Neural cell (in vitro differentiated cells): ENCODE measurements around the gene BRD9. TPM values are rescaled to one million over a fixed set of nuclear protein-coding genes. Genes with fewer than 3 reads are reported as not detected.

Experiments used
- H2AFZ ChIP-seq: fragments of 200-600, 300-800 bp; sonication (generic), shearing (Covaris generic); 2 replicates; pipeline ENCODE4 v1.6.0; 2014; ENCODE audit warnings: low read depth, mild to moderate bottlenecking, antibody characterized with exemption, low read length, moderate library complexity
- H3F3A ChIP-seq: fragments of 200-600 bp; shearing (Covaris generic); 2 replicates; pipeline ENCODE4 v1.6.1; 2016; ENCODE audit warnings: mild to moderate bottlenecking, moderate library complexity, mixed read lengths, antibody characterized with exemption, low read length; ENCODE audit not compliant: insufficient read depth, poor library complexity, severe bottlenecking
- H3K27ac ChIP-seq: fragments of 200-600, 300-800 bp; sonication (generic), shearing (Covaris generic); 2 replicates; pipeline ENCODE4 v1.5.1; 2014; ENCODE audit warnings: mild to moderate bottlenecking, low read length, moderate library complexity
- H3K27me3 ChIP-seq: fragments of 300-800, 200-600 bp; sonication (generic), shearing (Covaris generic); 2 replicates; pipeline ENCODE4 v1.6.0; 2014; ENCODE audit warnings: mild to moderate bottlenecking, low read depth, low read length, moderate library complexity; ENCODE audit not compliant: insufficient read depth
- H3K36me3 ChIP-seq: fragments of 300-800, 200-600 bp; sonication (generic), shearing (Covaris generic); 2 replicates; pipeline ENCODE4 v1.5.1; 2014; ENCODE audit warnings: mild to moderate bottlenecking, antibody characterized with exemption, low read length, moderate library complexity; ENCODE audit not compliant: insufficient read depth
- H3K4me2 ChIP-seq: fragments of 300-800, 200-600 bp; sonication (generic), shearing (Covaris generic); 2 replicates; pipeline ENCODE4 v1.6.0; 2014; ENCODE audit warnings: mild to moderate bottlenecking, low read length
- H3K4me3 ChIP-seq: fragments of 300-800, 200-600 bp; sonication (generic), shearing (Covaris generic); 2 replicates; pipeline ENCODE4 v1.5.1; 2014; ENCODE audit warnings: mild to moderate bottlenecking, low read length, moderate library complexity
- H3K79me2 ChIP-seq: fragments of 200-600 bp; shearing (Covaris generic); replicated peaks from 2 replicates; pipeline ENCODE4 v1.6.0; 2014; ENCODE audit warnings: mild to moderate bottlenecking, low read length, moderate library complexity; ENCODE audit not compliant: insufficient read depth
- H3K9ac ChIP-seq: fragments of 300-800, 200-600 bp; sonication (generic), shearing (Covaris generic); 2 replicates; pipeline ENCODE4 v1.6.1; 2016; ENCODE audit warnings: mild to moderate bottlenecking, low read length, mixed read lengths
- H3K9me2 ChIP-seq: fragments of 200-600 bp; shearing (Covaris generic); 2 replicates; pipeline ENCODE4 v1.6.1; 2016; ENCODE audit warnings: mild to moderate bottlenecking, low read length, mixed read lengths; ENCODE audit not compliant: insufficient read depth
- H3K9me3 ChIP-seq: fragments of 200-600, 300-800 bp; sonication (generic), shearing (Covaris generic); 2 replicates; pipeline ENCODE4 v1.6.1; 2016; ENCODE audit warnings: mild to moderate bottlenecking, mixed run types, low read length, moderate library complexity, mixed read lengths
- H4K20me1 ChIP-seq: fragments of 200-600 bp; shearing (Covaris generic); 2 replicates; pipeline ENCODE4 v1.6.1; 2016; ENCODE audit warnings: mild to moderate bottlenecking, mixed run types; ENCODE audit not compliant: insufficient read depth
- EP300 ChIP-seq: fragments of 450-650 bp; conservative IDR thresholded peaks from 2 replicates; pipeline ENCODE4 v1.6.1; 2014; ENCODE audit warnings: antibody characterized with exemption, mild to moderate bottlenecking, moderate library complexity; ENCODE audit not compliant: poor library complexity, severe bottlenecking
- EZH2 ChIP-seq: fragments of 200-600, 300-800 bp; shearing (Covaris generic), sonication (generic); IDR thresholded peaks from 2 replicates; pipeline ENCODE4 v1.6.1; 2014; ENCODE audit warnings: antibody characterized with exemption, low read length, borderline replicate concordance, mild to moderate bottlenecking; ENCODE audit not compliant: insufficient read depth, poor library complexity, severe bottlenecking
- MXI1 ChIP-seq: fragments of 450-650 bp; conservative IDR thresholded peaks from 2 replicates; pipeline ENCODE4 v1.6.1; 2014; ENCODE audit warnings: antibody characterized with exemption, mild to moderate bottlenecking; ENCODE audit not compliant: poor library complexity, severe bottlenecking
- POLR2AphosphoS5 ChIP-seq: IDR thresholded peaks from 2 replicates; pipeline ENCODE4 v1.6.1; 2012
- RAD21 ChIP-seq: fragments of 450-650 bp; conservative IDR thresholded peaks from 2 replicates; pipeline ENCODE4 v1.6.1; 2014; ENCODE audit warnings: antibody characterized with exemption, mild to moderate bottlenecking, moderate library complexity
- SMC3 ChIP-seq: fragments of 450-650 bp; conservative IDR thresholded peaks from 2 replicates; pipeline ENCODE4 v1.6.1; 2014; ENCODE audit warnings: antibody characterized with exemption, mild to moderate bottlenecking, moderate library complexity; ENCODE audit not compliant: poor library complexity
- TAF1 ChIP-seq: IDR thresholded peaks from 2 replicates; pipeline ENCODE4 v1.6.1; 2012; ENCODE audit warnings: low read depth
- polyA plus RNA-seq: library from polyadenylated mRNA; depleted of rRNA; stranded (reverse); fragments of >200 nt; gene quantifications from 2 replicates; pipeline ENCODE4 v1.2.3, GENCODE V29; 2014
- TF ChIP-seq, protein P1 (sequence below): fragments of 450-650 bp; IDR thresholded peaks from 2 replicates; pipeline ENCODE4 v1.5.1; 2014; ENCODE audit warnings: antibody characterized with exemption, mild to moderate bottlenecking, moderate library complexity; ENCODE audit not compliant: poor library complexity, severe bottlenecking

BRD9 gene
- polyA plus RNA-seq, 1 donor from 2014 or later = 50.4 TPM

DNA sequence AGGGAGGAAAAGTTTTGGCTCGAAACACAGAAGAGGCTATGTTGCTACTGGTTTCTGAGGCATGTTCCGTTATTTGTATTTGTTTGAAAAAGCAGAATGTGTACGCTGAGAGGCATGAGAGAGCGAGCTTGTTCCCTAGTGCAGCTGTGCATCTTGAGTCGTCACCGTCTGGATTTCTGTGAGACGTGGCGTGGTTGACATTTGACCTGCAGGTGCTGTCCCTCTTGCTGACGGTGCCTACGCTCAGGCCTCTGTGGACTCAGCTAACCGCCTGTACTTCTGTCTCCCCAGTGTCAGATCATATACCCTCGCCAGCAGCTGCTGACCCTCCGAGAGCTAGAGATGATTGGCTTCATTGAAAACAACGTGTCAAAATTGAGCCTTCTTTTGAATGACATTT is 21.6 kb upstream of the BRD9 start:
- H3K9me2 ChIP-seq = no peaks in the 10 kb centered on the region
- H3K4me2 ChIP-seq = no peak overlapping the region
- no peaks in the 10 kb centered on the region for H3K36me3 ChIP-seq
- H3K9ac ChIP-seq = no peak overlapping the region
- H2AFZ ChIP-seq = no peak overlapping the region
- H3K9me3 ChIP-seq = no peaks in the 10 kb centered on the region
- no peaks in the 10 kb centered on the region for H3K79me2 ChIP-seq
- H3K27ac ChIP-seq = no peak overlapping the region
- TF ChIP-seq MXI1 = no peak
- TF ChIP-seq RAD21 = no peak
- TF ChIP-seq EZH2 = no peak
- no peak for TF ChIP-seq SMC3
- TF ChIP-seq, protein P1, sequence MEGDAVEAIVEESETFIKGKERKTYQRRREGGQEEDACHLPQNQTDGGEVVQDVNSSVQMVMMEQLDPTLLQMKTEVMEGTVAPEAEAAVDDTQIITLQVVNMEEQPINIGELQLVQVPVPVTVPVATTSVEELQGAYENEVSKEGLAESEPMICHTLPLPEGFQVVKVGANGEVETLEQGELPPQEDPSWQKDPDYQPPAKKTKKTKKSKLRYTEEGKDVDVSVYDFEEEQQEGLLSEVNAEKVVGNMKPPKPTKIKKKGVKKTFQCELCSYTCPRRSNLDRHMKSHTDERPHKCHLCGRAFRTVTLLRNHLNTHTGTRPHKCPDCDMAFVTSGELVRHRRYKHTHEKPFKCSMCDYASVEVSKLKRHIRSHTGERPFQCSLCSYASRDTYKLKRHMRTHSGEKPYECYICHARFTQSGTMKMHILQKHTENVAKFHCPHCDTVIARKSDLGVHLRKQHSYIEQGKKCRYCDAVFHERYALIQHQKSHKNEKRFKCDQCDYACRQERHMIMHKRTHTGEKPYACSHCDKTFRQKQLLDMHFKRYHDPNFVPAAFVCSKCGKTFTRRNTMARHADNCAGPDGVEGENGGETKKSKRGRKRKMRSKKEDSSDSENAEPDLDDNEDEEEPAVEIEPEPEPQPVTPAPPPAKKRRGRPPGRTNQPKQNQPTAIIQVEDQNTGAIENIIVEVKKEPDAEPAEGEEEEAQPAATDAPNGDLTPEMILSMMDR = no peak
- TF ChIP-seq TAF1 = no peak
- TF ChIP-seq EP300 = no peak
- no peaks in the 10 kb centered on the region for H4K20me1 ChIP-seq
- H3K27me3 ChIP-seq = no peaks in the 10 kb centered on the region
- H3K4me3 ChIP-seq = no peak overlapping the region
- H3F3A ChIP-seq = no peaks in the 10 kb centered on the region

DNA sequence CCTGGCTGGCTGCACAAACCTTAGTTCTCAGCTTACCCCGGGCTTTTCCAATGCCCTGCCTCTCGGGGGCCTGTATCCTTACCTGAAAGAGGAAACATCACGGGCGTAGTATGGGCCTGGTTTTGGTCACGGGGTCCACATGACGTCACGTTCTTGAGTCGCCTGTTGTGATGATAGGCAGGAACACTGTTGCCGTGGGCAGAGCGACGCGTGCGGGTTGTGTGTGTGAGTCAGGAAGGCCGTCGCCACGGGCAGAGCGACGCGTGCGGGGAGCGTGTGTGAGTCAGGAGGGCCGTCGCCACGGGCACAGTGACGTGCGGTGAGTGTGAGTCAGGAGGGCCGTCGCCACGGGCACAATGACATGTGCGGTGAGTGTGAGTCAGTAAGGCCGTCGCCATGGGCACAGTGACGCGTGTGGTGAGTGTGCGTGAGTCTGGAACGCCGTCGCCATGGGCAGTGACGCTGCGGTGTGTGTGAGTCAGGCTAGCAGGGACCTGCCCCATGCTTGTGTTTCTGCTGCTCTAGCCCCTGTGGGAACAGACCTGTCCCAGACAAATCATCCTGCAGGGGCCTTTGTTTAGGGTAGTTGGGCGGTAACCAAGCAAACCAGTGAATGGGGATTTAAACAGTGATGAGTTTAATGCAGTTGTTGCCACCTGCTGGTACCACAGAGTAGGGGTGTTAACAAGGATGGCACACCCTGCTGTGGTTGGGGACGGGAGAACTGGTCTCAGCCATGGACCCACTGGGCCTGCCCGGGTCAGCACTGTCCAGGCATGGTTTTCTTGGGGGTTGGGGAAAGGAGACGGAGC is 19.9 kb upstream of the BRD9 start:
- Histone ChIP-seq H3K9me2 (no peaks in the 10 kb centered on the region), H3K9ac (no peak overlapping the region), H3K4me2 (no peak overlapping the region), H3K36me3 (no peaks in the 10 kb centered on the region), H3K79me2 (no peaks in the 10 kb centered on the region), H4K20me1 (no peaks in the 10 kb centered on the region), H3K27me3 (no peaks in the 10 kb centered on the region), H3K4me3 (no peak overlapping the region), H3F3A (no peaks in the 10 kb centered on the region), H3K27ac (no peak overlapping the region), H3K9me3 (no peaks in the 10 kb centered on the region), H2AFZ (no peak overlapping the region)
- TF ChIP-seq POLR2AphosphoS5 = no peak
- TF ChIP-seq, protein P1 = peak; percentile 17

DNA sequence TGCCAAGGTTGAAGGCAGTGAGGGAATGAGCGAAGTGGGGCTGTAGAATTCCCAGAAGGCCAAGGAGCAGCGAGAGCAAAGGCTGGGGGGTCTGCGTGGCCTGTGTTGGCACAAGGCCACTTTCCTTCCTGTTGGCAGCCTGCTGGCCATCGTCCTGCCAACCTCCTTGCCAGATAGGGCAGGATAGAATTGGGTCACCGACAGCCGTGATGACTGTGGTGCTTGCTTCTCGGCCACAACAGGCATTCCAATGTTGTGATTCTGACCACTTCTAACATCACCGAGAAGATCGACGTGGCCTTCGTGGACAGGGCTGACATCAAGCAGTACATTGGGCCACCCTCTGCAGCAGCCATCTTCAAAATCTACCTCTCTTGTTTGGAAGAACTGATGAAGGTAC is 19.0 kb upstream of the BRD9 start:
- TF ChIP-seq TAF1 (no peak), POLR2AphosphoS5 (no peak)
- Histone ChIP-seq H3K4me3 (no peak overlapping the region), H3K9me2 (no peaks in the 10 kb centered on the region), H3K9ac (no peak overlapping the region), H3K79me2 (no peaks in the 10 kb centered on the region), H2AFZ (no peak overlapping the region), H3K27ac (no peak overlapping the region), H3K9me3 (no peaks in the 10 kb centered on the region), H3K27me3 (no peaks in the 10 kb centered on the region), H4K20me1 (no peaks in the 10 kb centered on the region), H3K36me3 (no peaks in the 10 kb centered on the region), H3K4me2 (no peak overlapping the region), H3F3A (no peaks in the 10 kb centered on the region)
